GM12878 (cell line): ENCODE data around the gene GABBR2. TPM values are rescaled to one million over a fixed set of nuclear protein-coding genes. Genes with fewer than 3 reads are reported as not detected.

Experiments used
- ATAC-seq: fragments of 200-7000 bp; cut with Tn5 transposase; 3 replicates; pipeline ENCODE4 v1.9.1; 2020; ENCODE audit warnings: mild to moderate bottlenecking, moderate library complexity
- BruUV-seq: library from RNA; stranded (reverse); fragments of 400-500 nt; replicated peaks from 2 replicates; lab custom pipeline; 2021; lab: Mats Ljungman, UMichigan
- CTCF ChIA-PET: fragments of 300-600 bp; sonication (Branson Sonifier 250); formaldehyde crosslinking; extraction: SDS; loops from one replicate; lab custom pipeline; 2021; ENCODE audit warnings: inconsistent platforms; lab: Yijun Ruan, JAX
- POLR2A ChIA-PET: fragments of 350-600 bp; formaldehyde crosslinking; extraction: SDS; loops from one replicate; lab custom pipeline; 2021; ENCODE audit warnings: inconsistent platforms; lab: Charles Lee
- RAD21 ChIA-PET: fragments of 300-600 bp; sonication (Branson Sonifier 250); formaldehyde crosslinking; loops from one replicate; lab custom pipeline; 2023; ENCODE audit warnings: antibody characterized with exemption; ENCODE audit not compliant: unreplicated experiment; lab: Charles Lee
- SMC1A ChIA-PET: fragments of 300-600 bp; sonication (Branson Sonifier 250); formaldehyde crosslinking; loops from one replicate; lab custom pipeline; 2023; ENCODE audit not compliant: unreplicated experiment, uncharacterized antibody; lab: Charles Lee
- DNase-seq: peaks from one replicate; pipeline ENCODE4 v3.0.0-alpha.2; 2011; ENCODE audit warnings: low read depth, low spot score
- FAIRE-seq: peaks from 3 replicates; lab custom pipeline; 2011; peaks lifted over from hg19 to GRCh38; lab: Jason Lieb, UNC
- H2AFZ ChIP-seq: 2 replicates; pipeline ENCODE4 v1.6.0; 2011; ENCODE audit warnings: low read depth, low read length, control low read depth; ENCODE audit not compliant: control insufficient read depth
- H3K27ac ChIP-seq: 2 replicates; pipeline ENCODE4 v1.5.1; 2011; ENCODE audit warnings: control low read depth; ENCODE audit not compliant: control insufficient read depth, insufficient read depth
- H3K27me3 ChIP-seq, 2 experiments: replicated peaks in 1 of 2; 2 replicates each; pipeline versions ENCODE4 v1.6.0 to v1.6.1; 2011; ENCODE audit warnings: low read length in 1 of 2; ENCODE audit not compliant: control insufficient read depth in 2 of 2, insufficient read depth in 2 of 2
- H3K36me3 ChIP-seq, 2 experiments: 2 replicates each; pipeline ENCODE4 v1.5.1; 2011; ENCODE audit warnings: low read length in 1 of 2; ENCODE audit not compliant: control insufficient read depth in 2 of 2, insufficient read depth in 2 of 2
- H3K4me1 ChIP-seq: 2 replicates; pipeline ENCODE4 v1.6.1; 2011; ENCODE audit warnings: mild to moderate bottlenecking, low read length, moderate library complexity, mixed read lengths; ENCODE audit not compliant: control insufficient read depth, insufficient read depth
- H3K4me2 ChIP-seq: 2 replicates; pipeline ENCODE4 v1.6.0; 2011; ENCODE audit warnings: control low read depth; ENCODE audit not compliant: control insufficient read depth, insufficient read depth
- H3K4me3 ChIP-seq: fragments of 200-600 bp; sonication (generic); 2 replicates; pipeline ENCODE4 v1.5.1; 2016
- H3K79me2 ChIP-seq: 2 replicates; pipeline ENCODE4 v1.6.0; 2011; ENCODE audit warnings: low read length; ENCODE audit not compliant: control insufficient read depth, insufficient read depth
- H3K9ac ChIP-seq: 2 replicates; pipeline ENCODE4 v1.8.0; 2011; ENCODE audit warnings: low read length, control low read depth, mixed read lengths; ENCODE audit not compliant: control insufficient read depth, insufficient read depth
- H3K9me3 ChIP-seq: replicated peaks from 3 replicates; pipeline ENCODE4 v1.5.1; 2011; ENCODE audit warnings: mild to moderate bottlenecking, low read length; ENCODE audit not compliant: control insufficient read depth, insufficient read depth
- H4K20me1 ChIP-seq: 2 replicates; pipeline ENCODE4 v1.6.0; 2011; ENCODE audit not compliant: control insufficient read depth, insufficient read depth
- ATF7 ChIP-seq: fragments of 450-650 bp; IDR thresholded peaks from 2 replicates; pipeline ENCODE4 v1.6.1; 2016; ENCODE audit warnings: low read depth, mild to moderate bottlenecking
- CEBPB ChIP-seq, 2 experiments: fragments of 150-350 bp in 1 of 2; IDR thresholded peaks; 2 replicates each; pipeline ENCODE4 v1.6.1; 2012 to 2014; ENCODE audit warnings: low read depth in 2 of 2, low read length in 2 of 2, borderline replicate concordance in 1 of 2, inconsistent platforms in 1 of 2
- CREB1 ChIP-seq: IDR thresholded peaks from 2 replicates; pipeline ENCODE4 v1.6.1; 2012; ENCODE audit warnings: low read depth, mild to moderate bottlenecking, inconsistent platforms
- KAT2A ChIP-seq: conservative IDR thresholded peaks from 2 replicates; pipeline ENCODE4 v1.6.1; 2011; ENCODE audit warnings: low read depth, low read length; ENCODE audit not compliant: control insufficient read depth
- MEF2A ChIP-seq: IDR thresholded peaks from 2 replicates; pipeline ENCODE4 v1.6.1; 2011; ENCODE audit warnings: low read depth, mild to moderate bottlenecking, low read length, moderate library complexity; ENCODE audit not compliant: insufficient read depth
- NFYB ChIP-seq: IDR thresholded peaks from 2 replicates; pipeline ENCODE4 v1.6.1; 2011; ENCODE audit warnings: low read depth, mild to moderate bottlenecking, low read length, improper control_type of control experiment, moderate library complexity; ENCODE audit not compliant: insufficient read depth
- NR2C1 ChIP-seq: fragments of 450-650 bp; IDR thresholded peaks from 2 replicates; pipeline ENCODE4 v1.6.1; 2017; ENCODE audit warnings: antibody characterized with exemption, mild to moderate bottlenecking, moderate library complexity
- NR2C2 ChIP-seq: IDR thresholded peaks from 2 replicates; pipeline ENCODE4 v1.6.1; 2011; ENCODE audit warnings: borderline replicate concordance, low read depth; ENCODE audit not compliant: control insufficient read depth, insufficient read length
- POU2F2 ChIP-seq: IDR thresholded peaks from 3 replicates; pipeline ENCODE4 v1.6.1; 2011; ENCODE audit warnings: low read depth, mild to moderate bottlenecking, low read length, borderline replicate concordance
- SMC3 ChIP-seq: IDR thresholded peaks from 2 replicates; pipeline ENCODE4 v1.6.1; 2011; ENCODE audit warnings: low read length, improper control_type of control experiment, borderline replicate concordance
- TAF1 ChIP-seq: IDR thresholded peaks from 2 replicates; pipeline ENCODE4 v1.6.1; 2011; ENCODE audit warnings: mild to moderate bottlenecking, low read depth, low read length, borderline replicate concordance
- TCF7 ChIP-seq: IDR thresholded peaks from 2 replicates; pipeline ENCODE4 v1.6.1; 2014; ENCODE audit warnings: antibody characterized with exemption, borderline replicate concordance
- ZBED1 ChIP-seq: IDR thresholded peaks from 2 replicates; pipeline ENCODE4 v1.6.1; 2016; ENCODE audit warnings: borderline replicate concordance
- ZBTB11 ChIP-seq: fragments of 450-650 bp; formaldehyde crosslinking; IDR thresholded peaks from 2 replicates; pipeline ENCODE4 v1.5.0; 2022; ENCODE audit warnings: mild to moderate bottlenecking, missing genetic modification characterization
- WGBS: methylation state at CpG from one replicate; pipeline ENCODE4 v1.1.6; 2016; ENCODE audit warnings: low lambda C conversion rate; ENCODE audit not compliant: insufficient replicate concordance, insufficient coverage; ENCODE audit errors: missing lambda C conversion rate; 5-methylcytosine and 5-hydroxymethylcytosine counted together
- in situ Hi-C: fragments of 300-500 bp; cut with MboI; formaldehyde crosslinking; loops from 9 replicates; pipeline ENCODE4 v1.14.3; 2018; ENCODE audit warnings: mixed read lengths
- intact Hi-C: fragments of 100-400 bp; cut with micrococcal nuclease; formaldehyde crosslinking; loops from one replicate; pipeline ENCODE4 v1.14.2; 2022; ENCODE audit not compliant: unreplicated experiment
- polyA plus RNA-seq, 11 experiments: library from polyadenylated mRNA; depleted of rRNA in 4 of 11; unstranded in 6 of 11; stranded (reverse) in 5 of 11; fragments of >200 nt; fragmentation: Nextera tagmentation in 4 of 11; fragmentation: Illumina TruSeq in 1 of 11; extraction: Ambion mirVana in 4 of 11; extraction: Trizol in 1 of 11; gene quantifications; 1 replicate in 1 of 11; 2 replicates in 10 of 11; pipeline versions ENCODE4 v1.2.1 to v1.2.3, GENCODE V29; 2011 to 2016; ENCODE audit warnings: inconsistent platforms in 2 of 11, missing spikeins in 2 of 11, low read depth in 1 of 11
- total RNA-seq, 4 experiments: library from RNA; depleted of rRNA in 3 of 4; stranded (reverse); fragments of >200 nt in 3 of 4; fragmentation: Illumina TruSeq in 1 of 4; extraction: Trizol in 1 of 4; gene quantifications; 2 replicates each; pipeline versions ENCODE4 v1.2.1 to v1.2.3, GENCODE V29; 2013 to 2021
- TF ChIP-seq, protein P1 (sequence below): fragments of 450-650 bp; IDR thresholded peaks from 2 replicates; pipeline ENCODE4 v1.6.1; 2014; ENCODE audit warnings: mild to moderate bottlenecking

Gene GABBR2
- total and polyA plus RNA-seq, 10 of the 15 experiments (the other 5 are each of a cell fraction or from before 2014, with no cell fraction given): 0.02 to 2.2 (median 0.06) TPM; not detected in 2

GRCh38 chr9:98318834-98319478 is 389.8 kb downstream of the GABBR2 start:
- H3K9me3 ChIP-seq: no peaks in the 10 kb centered on the region
- BruUV-seq: no TSS peak
- 49% methylated on average over 5 of the region's 5 CpGs for WGBS
- H3K27ac ChIP-seq: no peak overlapping the region
- no peaks in the 10 kb centered on the region for H3K36me3 ChIP-seq
- H3K4me2 ChIP-seq: no peak overlapping the region
- CTCF ChIA-PET: interaction anchor here (0.6 to 0.8 kb wide), 2 partner anchors 221 to 457 kb away, joined by 3 to 4 read pairs; no protein-coding TSS in a partner anchor
- H3K9ac ChIP-seq: no peak overlapping the region
- H3K79me2 ChIP-seq: no peaks in the 10 kb centered on the region
- ATAC-seq: no peak
- POLR2A ChIA-PET: interaction anchor here (0.5 kb wide), 1 partner anchor 109 kb away, joined by 4 read pairs; no protein-coding TSS in a partner anchor
- H2AFZ ChIP-seq: no peak overlapping the region
- no peaks in the 10 kb centered on the region; a peak in 1 of 4 replicates for H3K27me3 ChIP-seq
- H3K4me3 ChIP-seq: no peak overlapping the region
- H3K4me1 ChIP-seq: no peaks in the 10 kb centered on the region
- in situ Hi-C loops (loop anchor here (5.0 kb wide), 1 partner anchor 453 kb away; no protein-coding TSS in a partner anchor), intact Hi-C loops (loop anchor here (10.0 kb wide), 1 partner anchor 216 kb away; no protein-coding TSS in a partner anchor)
- no peak for FAIRE-seq
- TF ChIP-seq NR2C2 (no peak), SMC3 (no peak), ATF7 (no peak), ZBED1 (no peak), KAT2A (no peak), TCF7 (no peak), CEBPB (IDR thresholded peaks at IDR 0.05; ENCODE audit: borderline replicate concordance in 1 of 2, low read depth in 2 of 2, low read length in 2 of 2) (no peak), CREB1 (no peak), NFYB (no peak), MEF2A (no peak), TAF1 (no peak), NR2C1 (no peak), ZBTB11 (CRISPR knock-in tag) (no peak), POU2F2 (no peak)
- TF ChIP-seq, protein P1, sequence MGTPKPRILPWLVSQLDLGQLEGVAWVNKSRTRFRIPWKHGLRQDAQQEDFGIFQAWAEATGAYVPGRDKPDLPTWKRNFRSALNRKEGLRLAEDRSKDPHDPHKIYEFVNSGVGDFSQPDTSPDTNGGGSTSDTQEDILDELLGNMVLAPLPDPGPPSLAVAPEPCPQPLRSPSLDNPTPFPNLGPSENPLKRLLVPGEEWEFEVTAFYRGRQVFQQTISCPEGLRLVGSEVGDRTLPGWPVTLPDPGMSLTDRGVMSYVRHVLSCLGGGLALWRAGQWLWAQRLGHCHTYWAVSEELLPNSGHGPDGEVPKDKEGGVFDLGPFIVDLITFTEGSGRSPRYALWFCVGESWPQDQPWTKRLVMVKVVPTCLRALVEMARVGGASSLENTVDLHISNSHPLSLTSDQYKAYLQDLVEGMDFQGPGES: no peak
- SMC1A ChIA-PET: interaction anchor here (0.6 to 0.7 kb wide), 2 partner anchors 20 to 823 kb away, joined by 3 to 4 read pairs; no protein-coding TSS in a partner anchor
- RAD21 ChIA-PET: no interaction called here
- no peak for DNase-seq
- H4K20me1 ChIP-seq: no peaks in the 10 kb centered on the region
